Middle frontal gyrus (tissue), 1 donor: Measurements from ENCODE around the gene ASCL3.
"Not testable (repeated sequence)": the region's sequence is repeated elsewhere in the genome, so short reads cannot be mapped to it uniquely, and the experiment has no call there.

Source experiments
- DNase-seq: peaks from one replicate; pipeline ENCODE4 v3.0.0-alpha.2; 2015; ENCODE audit warnings: low spot score; ENCODE audit errors: extremely low spot score

ASCL3 gene

GRCh38 chr11:8911029-8911823, 31.6 kb downstream of the ASCL3 start, which contains the start of gene AKIP1:
Gene AKIP1 (plus strand): TSS chr11:8911189. CDS start chr11:8911450, 261 bp downstream.
- peak; percentile 94 for DNase-seq

- no peak for DNase-seq
These were observed 32.2 kb downstream of the ASCL3 start for GRCh38 chr11:8910649-8911026.

GRCh38 chr11:8908099-8908498, 34.7 kb downstream of the ASCL3 start:
- no peak for DNase-seq

GRCh38 chr11:8907116-8907515, 35.7 kb downstream of the ASCL3 start:
- no peak for DNase-seq

- DNase-seq, result no peak
These were observed 37.2 kb downstream of the ASCL3 start for GRCh38 chr11:8905528-8906165.

- DNase-seq, result no peak
These were observed 43.6 kb downstream of the ASCL3 start for GRCh38 chr11:8899119-8899753.

- not testable (repeated sequence) for DNase-seq
These were observed 51.6 kb downstream of the ASCL3 start for GRCh38 chr11:8891185-8891584.
